Liver (tissue), 9 donors: Measurements from ENCODE around the gene C11orf21. TPM values are rescaled to one million over a fixed set of nuclear protein-coding genes. Genes with fewer than 3 reads are reported as not detected.
A peak's percentile ranks its signal among the peaks of the same experiment; 100 is the strongest.

Experiments used
- DNase-seq: peaks from one replicate; pipeline ENCODE4 v3.0.0-alpha.2; 2017; ENCODE audit warnings: low spot score
- H3K27ac ChIP-seq, 2 donors: one replicate each; pipeline ENCODE4 v1.7.0; 2013; ENCODE audit warnings: inconsistent platforms in 2 of 2, low read length in 2 of 2, control low read depth in 1 of 2, low read depth in 1 of 2, mild to moderate bottlenecking in 1 of 2
- H3K27me3 ChIP-seq, 4 donors: one replicate each; pipeline versions ENCODE4 v1.6.1 to v1.7.0; 2013; ENCODE audit warnings: low read length in 3 of 4, inconsistent platforms in 1 of 4, mild to moderate bottlenecking in 1 of 4, moderate library complexity in 1 of 4; ENCODE audit not compliant: control insufficient read depth in 4 of 4, insufficient read depth in 4 of 4
- H3K36me3 ChIP-seq, 4 donors: one replicate each; pipeline versions ENCODE4 v1.6.1 to v1.7.0; 2013; ENCODE audit warnings: low read length in 3 of 4, mild to moderate bottlenecking in 3 of 4, low read depth in 1 of 4, moderate library complexity in 1 of 4; ENCODE audit not compliant: control insufficient read depth in 4 of 4, insufficient read depth in 3 of 4
- H3K4me1 ChIP-seq, 4 donors: one replicate each; pipeline versions ENCODE4 v1.6.1 to v1.7.0; 2013; ENCODE audit warnings: low read length in 3 of 4, mild to moderate bottlenecking in 3 of 4, moderate library complexity in 1 of 4; ENCODE audit not compliant: control insufficient read depth in 4 of 4, insufficient read depth in 4 of 4
- H3K4me3 ChIP-seq, 3 donors: one replicate each; pipeline versions ENCODE4 v1.6.1 to v1.7.0; 2013; ENCODE audit warnings: low read length in 3 of 3, control low read depth in 1 of 3, low read depth in 1 of 3, mild to moderate bottlenecking in 1 of 3
- H3K9ac ChIP-seq, 2 donors: one replicate each; pipeline ENCODE4 v1.7.0; 2013; ENCODE audit warnings: low read length in 2 of 2, mild to moderate bottlenecking in 2 of 2, moderate library complexity in 2 of 2, control low read depth in 1 of 2, low read depth in 1 of 2
- H3K9me3 ChIP-seq, 4 donors: one replicate each; pipeline versions ENCODE4 v1.6.1 to v1.7.0; 2013; ENCODE audit warnings: low read length in 3 of 4; ENCODE audit not compliant: control insufficient read depth in 4 of 4
- EGR1 ChIP-seq, 2 donors: IDR thresholded peaks; 2 replicates each; pipeline ENCODE4 v1.6.1; 2016 to 2018; ENCODE audit warnings: antibody characterized with exemption in 2 of 2, low read depth in 2 of 2
- FOXA2 ChIP-seq: IDR thresholded peaks from 2 replicates; pipeline ENCODE4 v1.6.1; 2016; ENCODE audit warnings: antibody characterized with exemption
- GABPA ChIP-seq, 2 donors: IDR thresholded peaks in 1 of 2; conservative IDR thresholded peaks in 1 of 2; 2 replicates each; pipeline ENCODE4 v1.6.1; 2016; ENCODE audit warnings: antibody characterized with exemption in 2 of 2, mild to moderate bottlenecking in 1 of 2, moderate library complexity in 1 of 2
- HNF4A ChIP-seq, 2 donors: conservative IDR thresholded peaks; 2 replicates each; pipeline ENCODE4 v1.6.1; 2016; ENCODE audit warnings: antibody characterized with exemption in 2 of 2, mild to moderate bottlenecking in 2 of 2
- HNF4G ChIP-seq: IDR thresholded peaks from 2 replicates; pipeline ENCODE4 v1.6.1; 2016; ENCODE audit warnings: antibody characterized with exemption
- JUND ChIP-seq, 2 donors: IDR thresholded peaks; 2 replicates each; pipeline ENCODE4 v1.6.1; 2016; ENCODE audit warnings: antibody characterized with exemption in 2 of 2
- NR2F2 ChIP-seq: IDR thresholded peaks from 2 replicates; pipeline ENCODE4 v1.6.1; 2016; ENCODE audit warnings: antibody characterized with exemption
- RAD21 ChIP-seq, 2 donors: IDR thresholded peaks; 2 replicates each; pipeline ENCODE4 v1.6.1; 2016; ENCODE audit warnings: antibody characterized with exemption in 2 of 2, mild to moderate bottlenecking in 2 of 2
- RXRA ChIP-seq, 2 donors: IDR thresholded peaks; 2 replicates each; pipeline ENCODE4 v1.6.1; 2017 to 2018; ENCODE audit warnings: antibody characterized with exemption in 2 of 2, mild to moderate bottlenecking in 1 of 2
- SP1 ChIP-seq: IDR thresholded peaks from 2 replicates; pipeline ENCODE4 v1.6.1; 2018; ENCODE audit warnings: antibody characterized with exemption, mild to moderate bottlenecking
- TAF1 ChIP-seq: conservative IDR thresholded peaks from 2 replicates; pipeline ENCODE4 v1.6.1; 2016; ENCODE audit warnings: antibody characterized with exemption, mild to moderate bottlenecking
- YY1 ChIP-seq: IDR thresholded peaks from 2 replicates; pipeline ENCODE4 v1.6.1; 2016; ENCODE audit warnings: antibody characterized with exemption, mild to moderate bottlenecking
- WGBS: extraction: QIAGEN DNeasy Blood & Tissue Kit; methylation state at CpG from one replicate; pipeline ENCODE4 v1.1.7; 2013; 5-methylcytosine and 5-hydroxymethylcytosine counted together
- polyA plus RNA-seq, 2 donors: library from polyadenylated mRNA; stranded (reverse) in 1 of 2; unstranded in 1 of 2; fragments of 200-250 nt in 1 of 2; fragments of >200 nt in 1 of 2; fragmentation: Nextera tagmentation in 1 of 2; extraction: Ambion mirVana in 1 of 2; gene quantifications; one replicate each; pipeline versions ENCODE4 v1.2.1 to v1.2.3, GENCODE V29; 2013 to 2015
- total RNA-seq, 2 donors: library from RNA; depleted of rRNA; stranded (reverse); fragments of >200 nt; gene quantifications; one replicate each; pipeline ENCODE4 v1.2.3, GENCODE V29; 2014
- TF ChIP-seq, protein P1 (sequence below): IDR thresholded peaks from 2 replicates; pipeline ENCODE4 v1.6.1; 2016; ENCODE audit warnings: antibody characterized with exemption
- TF ChIP-seq, protein P2 (sequence below): IDR thresholded peaks from 2 replicates; pipeline ENCODE4 v1.6.1; 2016; ENCODE audit warnings: antibody characterized with exemption
- TF ChIP-seq, protein P3 (sequence below): IDR thresholded peaks from 2 replicates; pipeline ENCODE4 v1.6.1; 2016; ENCODE audit warnings: antibody characterized with exemption, mild to moderate bottlenecking
- TF ChIP-seq, protein P4 (sequence below): fragments of 150-350 bp; IDR thresholded peaks from 2 replicates; pipeline ENCODE4 v1.5.1; 2017; ENCODE audit warnings: improper control_type of control experiment, low read depth, low read length; ENCODE audit not compliant: missing input control
- donor health status: healthy.
- donor health status: healthy.
- donor health status: healthy.
- donor health status: healthy.
- donor health status: healthy.

Gene C11orf21
- total and polyA plus RNA-seq, 4 donors: 0.14 to 16.2 (median 0.44) TPM

DNA sequence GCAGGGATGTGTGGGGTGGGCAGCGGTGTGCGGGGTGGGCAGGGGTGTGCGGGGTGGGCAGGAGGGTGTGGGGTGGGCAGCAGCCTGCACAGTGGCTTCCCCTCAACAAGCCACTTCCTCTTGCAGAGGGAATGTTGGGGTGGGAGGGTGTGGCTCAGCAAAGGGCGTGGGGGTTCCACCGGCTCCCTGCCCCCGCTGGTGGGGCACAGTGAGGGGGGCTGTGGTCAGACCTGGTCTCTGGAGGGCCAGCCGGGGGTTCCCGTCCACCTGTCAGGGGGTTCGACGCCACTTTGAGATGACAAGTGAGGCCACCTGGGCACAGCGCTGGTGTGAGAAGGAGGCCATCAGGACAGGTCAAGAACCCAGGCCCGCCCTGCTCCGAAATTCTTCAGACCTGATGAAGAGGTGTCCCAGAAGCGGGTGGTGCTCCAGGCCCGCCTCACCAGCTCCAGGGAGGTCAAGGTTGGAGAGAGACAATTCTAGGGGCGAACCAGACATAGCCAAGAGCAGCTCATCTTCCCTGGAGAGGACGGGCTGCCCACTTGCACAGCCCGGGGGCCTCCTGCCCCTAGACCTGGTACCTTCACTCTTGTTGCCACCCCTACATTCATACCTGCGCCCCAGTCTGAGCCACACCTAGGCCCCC lies 1.3 kb downstream of the C11orf21 start:
- no peaks in the 10 kb centered on the region for H3K9me3 ChIP-seq
- no peaks in the 10 kb centered on the region for H3K27me3 ChIP-seq
- TF ChIP-seq RAD21 (IDR thresholded peaks at IDR 0.05): no peak
- TF ChIP-seq, protein P1, sequence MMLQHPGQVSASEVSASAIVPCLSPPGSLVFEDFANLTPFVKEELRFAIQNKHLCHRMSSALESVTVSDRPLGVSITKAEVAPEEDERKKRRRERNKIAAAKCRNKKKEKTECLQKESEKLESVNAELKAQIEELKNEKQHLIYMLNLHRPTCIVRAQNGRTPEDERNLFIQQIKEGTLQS: no peak
- TF ChIP-seq, protein P2, sequence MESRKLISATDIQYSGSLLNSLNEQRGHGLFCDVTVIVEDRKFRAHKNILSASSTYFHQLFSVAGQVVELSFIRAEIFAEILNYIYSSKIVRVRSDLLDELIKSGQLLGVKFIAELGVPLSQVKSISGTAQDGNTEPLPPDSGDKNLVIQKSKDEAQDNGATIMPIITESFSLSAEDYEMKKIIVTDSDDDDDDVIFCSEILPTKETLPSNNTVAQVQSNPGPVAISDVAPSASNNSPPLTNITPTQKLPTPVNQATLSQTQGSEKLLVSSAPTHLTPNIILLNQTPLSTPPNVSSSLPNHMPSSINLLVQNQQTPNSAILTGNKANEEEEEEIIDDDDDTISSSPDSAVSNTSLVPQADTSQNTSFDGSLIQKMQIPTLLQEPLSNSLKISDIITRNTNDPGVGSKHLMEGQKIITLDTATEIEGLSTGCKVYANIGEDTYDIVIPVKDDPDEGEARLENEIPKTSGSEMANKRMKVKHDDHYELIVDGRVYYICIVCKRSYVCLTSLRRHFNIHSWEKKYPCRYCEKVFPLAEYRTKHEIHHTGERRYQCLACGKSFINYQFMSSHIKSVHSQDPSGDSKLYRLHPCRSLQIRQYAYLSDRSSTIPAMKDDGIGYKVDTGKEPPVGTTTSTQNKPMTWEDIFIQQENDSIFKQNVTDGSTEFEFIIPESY: no peak
- no peak for TF ChIP-seq TAF1
- TF ChIP-seq, protein P3, sequence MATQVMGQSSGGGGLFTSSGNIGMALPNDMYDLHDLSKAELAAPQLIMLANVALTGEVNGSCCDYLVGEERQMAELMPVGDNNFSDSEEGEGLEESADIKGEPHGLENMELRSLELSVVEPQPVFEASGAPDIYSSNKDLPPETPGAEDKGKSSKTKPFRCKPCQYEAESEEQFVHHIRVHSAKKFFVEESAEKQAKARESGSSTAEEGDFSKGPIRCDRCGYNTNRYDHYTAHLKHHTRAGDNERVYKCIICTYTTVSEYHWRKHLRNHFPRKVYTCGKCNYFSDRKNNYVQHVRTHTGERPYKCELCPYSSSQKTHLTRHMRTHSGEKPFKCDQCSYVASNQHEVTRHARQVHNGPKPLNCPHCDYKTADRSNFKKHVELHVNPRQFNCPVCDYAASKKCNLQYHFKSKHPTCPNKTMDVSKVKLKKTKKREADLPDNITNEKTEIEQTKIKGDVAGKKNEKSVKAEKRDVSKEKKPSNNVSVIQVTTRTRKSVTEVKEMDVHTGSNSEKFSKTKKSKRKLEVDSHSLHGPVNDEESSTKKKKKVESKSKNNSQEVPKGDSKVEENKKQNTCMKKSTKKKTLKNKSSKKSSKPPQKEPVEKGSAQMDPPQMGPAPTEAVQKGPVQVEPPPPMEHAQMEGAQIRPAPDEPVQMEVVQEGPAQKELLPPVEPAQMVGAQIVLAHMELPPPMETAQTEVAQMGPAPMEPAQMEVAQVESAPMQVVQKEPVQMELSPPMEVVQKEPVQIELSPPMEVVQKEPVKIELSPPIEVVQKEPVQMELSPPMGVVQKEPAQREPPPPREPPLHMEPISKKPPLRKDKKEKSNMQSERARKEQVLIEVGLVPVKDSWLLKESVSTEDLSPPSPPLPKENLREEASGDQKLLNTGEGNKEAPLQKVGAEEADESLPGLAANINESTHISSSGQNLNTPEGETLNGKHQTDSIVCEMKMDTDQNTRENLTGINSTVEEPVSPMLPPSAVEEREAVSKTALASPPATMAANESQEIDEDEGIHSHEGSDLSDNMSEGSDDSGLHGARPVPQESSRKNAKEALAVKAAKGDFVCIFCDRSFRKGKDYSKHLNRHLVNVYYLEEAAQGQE: no peak
- no peak for TF ChIP-seq HNF4G
- TF ChIP-seq NR2F2: no peak
- TF ChIP-seq EGR1 (IDR thresholded peaks at IDR 0.05; ENCODE audit: low read depth in 2 of 2): no peak
- TF ChIP-seq, protein P4, sequence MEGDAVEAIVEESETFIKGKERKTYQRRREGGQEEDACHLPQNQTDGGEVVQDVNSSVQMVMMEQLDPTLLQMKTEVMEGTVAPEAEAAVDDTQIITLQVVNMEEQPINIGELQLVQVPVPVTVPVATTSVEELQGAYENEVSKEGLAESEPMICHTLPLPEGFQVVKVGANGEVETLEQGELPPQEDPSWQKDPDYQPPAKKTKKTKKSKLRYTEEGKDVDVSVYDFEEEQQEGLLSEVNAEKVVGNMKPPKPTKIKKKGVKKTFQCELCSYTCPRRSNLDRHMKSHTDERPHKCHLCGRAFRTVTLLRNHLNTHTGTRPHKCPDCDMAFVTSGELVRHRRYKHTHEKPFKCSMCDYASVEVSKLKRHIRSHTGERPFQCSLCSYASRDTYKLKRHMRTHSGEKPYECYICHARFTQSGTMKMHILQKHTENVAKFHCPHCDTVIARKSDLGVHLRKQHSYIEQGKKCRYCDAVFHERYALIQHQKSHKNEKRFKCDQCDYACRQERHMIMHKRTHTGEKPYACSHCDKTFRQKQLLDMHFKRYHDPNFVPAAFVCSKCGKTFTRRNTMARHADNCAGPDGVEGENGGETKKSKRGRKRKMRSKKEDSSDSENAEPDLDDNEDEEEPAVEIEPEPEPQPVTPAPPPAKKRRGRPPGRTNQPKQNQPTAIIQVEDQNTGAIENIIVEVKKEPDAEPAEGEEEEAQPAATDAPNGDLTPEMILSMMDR: no peak
- no peak for TF ChIP-seq SP1
- TF ChIP-seq YY1: no peak
- TF ChIP-seq JUND (IDR thresholded peaks at IDR 0.05): no peak
- H3K27ac ChIP-seq: peak overlapping the region in 1 of 2 donors; percentile 11
- H3K4me1 ChIP-seq: peaks cover under 1 to 27% (median 17%) of the 10 kb centered on the region in 4 donors
- no peak overlapping the region for H3K9ac ChIP-seq
- H3K4me3 ChIP-seq: no peak overlapping the region
- H3K36me3 ChIP-seq: no peaks in the 10 kb centered on the region
- WGBS: 65% methylated on average over 19 of the region's 19 CpGs
- DNase-seq: peak; percentile 48

DNA sequence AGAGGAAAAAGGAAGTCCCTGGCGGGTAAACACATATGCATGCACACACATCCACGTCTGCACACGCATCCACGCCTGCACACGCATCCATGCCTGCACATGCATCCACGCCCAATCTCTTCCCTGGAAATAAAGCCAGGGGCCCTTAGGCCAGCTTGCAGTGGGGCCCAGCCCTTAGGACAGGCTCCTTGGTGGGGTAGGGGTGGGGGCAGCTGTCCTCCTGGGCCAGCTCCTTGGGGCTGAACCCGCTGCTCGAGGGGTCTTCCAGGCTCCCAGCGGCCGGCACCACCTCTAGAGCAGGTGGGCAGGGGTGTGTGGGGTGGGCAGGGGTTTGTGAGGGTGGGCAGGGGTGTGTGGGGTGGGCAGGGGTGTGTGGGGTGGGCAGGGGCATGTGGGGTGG lies 1.9 kb downstream of the C11orf21 start:
- peaks cover 0 to 20% (median 14%) of the 10 kb centered on the region in 4 donors for H3K4me1 ChIP-seq
- no peak for DNase-seq

More for the DNA sequence above, 1.9 kb downstream of the C11orf21 start:
- Histone ChIP-seq H3K27me3 (no peaks in the 10 kb centered on the region), H3K9me3 (no peaks in the 10 kb centered on the region), H3K4me3 (no peak overlapping the region), H3K9ac (no peak overlapping the region), H3K36me3 (no peaks in the 10 kb centered on the region), H3K27ac (no peak overlapping the region)
- 78% methylated on average over 10 of the region's 10 CpGs for WGBS
- TF ChIP-seq, protein P3: no peak
- no peak for TF ChIP-seq EGR1 (IDR thresholded peaks at IDR 0.05; ENCODE audit: low read depth in 2 of 2)
- TF ChIP-seq RXRA (IDR thresholded peaks at IDR 0.05): no peak
- no peak for TF ChIP-seq TAF1
- TF ChIP-seq, protein P1: no peak
- TF ChIP-seq, protein P4: no peak
- no peak for TF ChIP-seq HNF4A (conservative IDR thresholded peaks at IDR 0.05)
- no peak for TF ChIP-seq FOXA2
- no peak for TF ChIP-seq RAD21 (IDR thresholded peaks at IDR 0.05)
- no peak for TF ChIP-seq NR2F2
- TF ChIP-seq HNF4G: no peak
- TF ChIP-seq SP1: no peak
- TF ChIP-seq GABPA (IDR thresholded peaks at IDR 0.05 in 1 of 2, conservative IDR thresholded peaks at IDR 0.05 in 1 of 2): no peak
